B cell (primary cell): Measurements from ENCODE around the gene RPL7L1.

Experiments
- EZH2 ChIP-seq: IDR thresholded peaks from 2 replicates; pipeline ENCODE4 v1.6.1; 2012; ENCODE audit warnings: borderline replicate concordance, low read depth, mild to moderate bottlenecking, moderate library complexity, low read length; ENCODE audit not compliant: insufficient read depth, poor library complexity, severe bottlenecking
- TF ChIP-seq, protein P1 (sequence below): fragments of 200-600 bp; IDR thresholded peaks from one replicate; pipeline ENCODE4 v1.8.0; 2022; ENCODE audit warnings: antibody characterized with exemption, mild to moderate bottlenecking

DNA sequence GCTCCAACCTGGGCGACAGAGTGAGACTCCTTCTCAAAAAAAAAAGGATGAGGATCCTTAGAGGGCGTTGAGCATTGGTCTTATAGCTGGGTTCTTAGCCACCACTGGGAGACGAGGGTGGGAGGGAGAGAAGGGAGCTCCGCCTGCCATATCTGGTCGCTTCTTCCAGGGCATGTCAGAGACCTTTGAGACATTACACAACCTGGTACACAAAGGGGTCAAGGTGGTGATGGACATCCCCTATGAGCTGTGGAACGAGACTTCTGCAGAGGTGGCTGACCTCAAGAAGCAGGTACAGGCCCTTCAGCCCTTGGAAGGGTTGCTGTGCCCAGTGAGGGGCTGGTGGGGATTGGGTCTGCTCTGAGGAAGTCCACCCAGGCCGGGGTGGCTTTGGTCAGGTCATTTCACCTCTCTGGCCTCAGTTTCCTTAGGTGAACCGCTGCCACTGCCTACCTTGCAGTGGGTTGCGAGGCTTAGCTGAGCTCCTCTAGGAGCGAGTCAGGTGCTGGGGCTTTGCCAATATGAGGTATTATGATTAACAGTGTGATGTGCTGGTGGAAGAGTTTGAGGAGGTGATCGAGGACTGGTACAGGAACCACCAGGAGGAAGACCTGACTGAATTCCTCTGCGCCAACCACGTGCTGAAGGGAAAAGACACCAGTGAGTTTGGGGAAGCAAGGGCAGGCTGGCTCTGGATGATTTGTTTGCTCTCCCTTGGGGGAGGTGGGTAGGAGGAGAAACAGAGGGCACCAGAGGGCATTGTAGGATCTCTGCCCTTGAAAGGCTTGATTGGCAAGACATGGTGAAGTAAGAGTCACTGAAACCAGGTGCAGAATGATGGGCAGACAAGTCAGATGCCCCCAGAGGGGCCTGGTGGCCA, 58.4 kb downstream of the RPL7L1 start:
- TF ChIP-seq, protein P1, sequence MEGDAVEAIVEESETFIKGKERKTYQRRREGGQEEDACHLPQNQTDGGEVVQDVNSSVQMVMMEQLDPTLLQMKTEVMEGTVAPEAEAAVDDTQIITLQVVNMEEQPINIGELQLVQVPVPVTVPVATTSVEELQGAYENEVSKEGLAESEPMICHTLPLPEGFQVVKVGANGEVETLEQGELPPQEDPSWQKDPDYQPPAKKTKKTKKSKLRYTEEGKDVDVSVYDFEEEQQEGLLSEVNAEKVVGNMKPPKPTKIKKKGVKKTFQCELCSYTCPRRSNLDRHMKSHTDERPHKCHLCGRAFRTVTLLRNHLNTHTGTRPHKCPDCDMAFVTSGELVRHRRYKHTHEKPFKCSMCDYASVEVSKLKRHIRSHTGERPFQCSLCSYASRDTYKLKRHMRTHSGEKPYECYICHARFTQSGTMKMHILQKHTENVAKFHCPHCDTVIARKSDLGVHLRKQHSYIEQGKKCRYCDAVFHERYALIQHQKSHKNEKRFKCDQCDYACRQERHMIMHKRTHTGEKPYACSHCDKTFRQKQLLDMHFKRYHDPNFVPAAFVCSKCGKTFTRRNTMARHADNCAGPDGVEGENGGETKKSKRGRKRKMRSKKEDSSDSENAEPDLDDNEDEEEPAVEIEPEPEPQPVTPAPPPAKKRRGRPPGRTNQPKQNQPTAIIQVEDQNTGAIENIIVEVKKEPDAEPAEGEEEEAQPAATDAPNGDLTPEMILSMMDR: no peak
- TF ChIP-seq EZH2: no peak
